ENCODE results near the gene ADAMTS18.
"Not testable (repeated sequence)": the region's sequence is repeated elsewhere in the genome, so short reads cannot be mapped to it uniquely, and the experiment has no call there.

The ADAMTS18 gene

DNA sequence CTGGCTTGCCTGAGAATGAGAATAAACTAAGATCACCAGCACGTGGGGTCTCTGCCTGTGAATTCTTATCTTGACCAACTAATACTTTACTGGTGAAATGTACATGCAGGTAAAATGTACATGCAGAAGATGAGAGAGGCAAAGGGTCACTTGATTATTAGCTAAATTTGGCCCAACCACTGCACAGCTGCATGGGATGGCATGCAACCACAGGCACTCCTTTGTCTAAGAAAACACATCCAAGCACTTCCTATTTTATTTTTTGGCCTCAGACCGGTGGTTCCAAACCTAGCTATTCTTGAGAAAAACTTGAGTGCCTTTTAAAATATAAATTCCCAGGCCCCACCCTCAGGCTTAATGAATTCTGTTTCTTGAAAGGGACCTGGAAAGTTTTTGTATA, 157.7 kb downstream of the ADAMTS18 start:
- no peaks in the 10 kb centered on the region for H3K9me3 ChIP-seq (ENCODE audit: low read length)
- no peak overlapping the region for H3K27ac ChIP-seq (ENCODE audit: low read depth, low read length)
- H3K36me3 ChIP-seq (ENCODE audit: insufficient read depth, low read length) = no peaks in the 10 kb centered on the region
- no peaks in the 10 kb centered on the region for H3K27me3 ChIP-seq (ENCODE audit: control insufficient read depth in 1 of 2, insufficient read depth in 2 of 2, low read length in 2 of 2)
- H3K4me3 ChIP-seq (ENCODE audit: low read depth in 1 of 2, low read length in 2 of 2) = no peak overlapping the region
- no peak overlapping the region for H3K9ac ChIP-seq (ENCODE audit: low read length)
- no peaks in the 10 kb centered on the region for H3K4me1 ChIP-seq (ENCODE audit: insufficient read depth, low read length)

DNA sequence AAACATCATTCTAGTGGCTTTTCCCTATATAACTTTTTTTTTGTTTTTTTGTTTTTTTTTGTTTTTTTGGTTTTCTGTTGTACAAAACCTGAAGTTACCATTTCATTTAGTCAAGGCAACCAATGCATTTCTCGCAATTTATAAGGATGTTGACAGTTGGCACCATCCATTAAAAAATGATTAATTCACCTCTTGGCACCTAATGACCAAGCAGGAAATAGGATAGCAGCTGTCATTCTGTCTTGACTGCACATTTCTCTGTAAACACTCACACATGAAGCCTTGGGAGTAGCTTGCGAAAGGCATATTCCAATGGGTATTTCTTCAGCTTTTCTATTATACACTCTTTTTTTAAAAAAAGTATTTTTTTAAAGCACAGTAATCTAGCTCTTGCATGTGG, 158.2 kb downstream of the ADAMTS18 start:
- H3K27ac ChIP-seq (ENCODE audit: low read depth, low read length) = no peak overlapping the region
- no peaks in the 10 kb centered on the region for H3K9me3 ChIP-seq (ENCODE audit: low read length)

DNA sequence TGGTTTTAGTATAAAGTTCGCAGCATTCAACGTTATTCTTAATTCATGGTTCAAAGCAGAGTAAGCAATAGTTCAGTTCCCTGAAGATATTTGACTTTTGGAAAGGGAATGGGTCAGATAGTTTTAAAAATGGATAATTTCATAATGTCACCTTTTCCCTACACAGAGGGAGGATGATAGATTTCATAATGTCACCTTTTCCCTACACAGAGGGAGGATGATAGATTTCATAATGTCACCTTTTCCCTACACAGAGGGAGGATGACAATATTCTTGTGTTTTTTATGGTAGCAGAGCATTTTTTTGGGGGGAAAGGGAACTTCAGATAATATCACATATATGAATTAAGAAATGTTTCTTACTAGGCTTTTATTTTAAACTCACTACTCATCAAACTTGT, 159.5 kb downstream of the ADAMTS18 start:
- H3K36me3 ChIP-seq (ENCODE audit: insufficient read depth, low read length); H3K9ac ChIP-seq (ENCODE audit: low read length); H3K4me3 ChIP-seq (ENCODE audit: low read depth in 1 of 2, low read length in 2 of 2); H3K27me3 ChIP-seq (ENCODE audit: control insufficient read depth in 1 of 2, insufficient read depth in 2 of 2, low read length in 2 of 2); H3K4me1 ChIP-seq (ENCODE audit: insufficient read depth, low read length); H3K9me3 ChIP-seq (ENCODE audit: low read length); H3K27ac ChIP-seq (ENCODE audit: low read depth, low read length): not testable (repeated sequence)

More for the DNA sequence above, 158.2 kb downstream of the ADAMTS18 start:
- Histone ChIP-seq H3K36me3 (ENCODE audit: insufficient read depth, low read length) (no peaks in the 10 kb centered on the region), H3K4me1 (ENCODE audit: insufficient read depth, low read length) (no peaks in the 10 kb centered on the region), H3K9ac (ENCODE audit: low read length) (no peak overlapping the region), H3K27me3 (ENCODE audit: control insufficient read depth in 1 of 2, insufficient read depth in 2 of 2, low read length in 2 of 2) (no peaks in the 10 kb centered on the region), H3K4me3 (ENCODE audit: low read depth in 1 of 2, low read length in 2 of 2) (no peak overlapping the region)

DNA sequence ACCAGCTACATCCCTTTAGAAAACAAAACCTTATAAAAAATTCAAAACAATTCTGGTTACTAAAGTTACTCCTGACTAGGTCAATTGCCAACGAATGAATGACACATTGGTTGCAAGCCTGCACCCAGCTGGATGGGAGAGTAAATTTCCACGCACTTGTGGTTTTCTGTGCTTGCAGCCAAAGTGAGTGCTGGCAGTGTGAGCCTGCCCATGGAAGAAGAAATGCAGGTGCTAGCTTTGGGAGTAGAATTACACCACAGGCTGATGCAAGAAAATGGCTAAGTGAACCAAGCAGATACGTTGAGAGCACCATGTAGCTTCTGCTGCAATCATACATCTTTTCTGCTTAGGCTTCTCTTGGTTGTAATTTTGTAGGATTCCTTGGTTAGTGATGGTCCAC, 161.0 kb downstream of the ADAMTS18 start:
- Histone ChIP-seq H3K9ac (ENCODE audit: low read length) (no peak overlapping the region), H3K27ac (ENCODE audit: low read depth, low read length) (no peak overlapping the region), H3K36me3 (ENCODE audit: insufficient read depth, low read length) (no peaks in the 10 kb centered on the region), H3K27me3 (ENCODE audit: control insufficient read depth in 1 of 2, insufficient read depth in 2 of 2, low read length in 2 of 2) (no peaks in the 10 kb centered on the region), H3K4me1 (ENCODE audit: insufficient read depth, low read length) (no peaks in the 10 kb centered on the region), H3K4me3 (ENCODE audit: low read depth in 1 of 2, low read length in 2 of 2) (no peak overlapping the region), H3K9me3 (ENCODE audit: low read length) (no peaks in the 10 kb centered on the region)

DNA sequence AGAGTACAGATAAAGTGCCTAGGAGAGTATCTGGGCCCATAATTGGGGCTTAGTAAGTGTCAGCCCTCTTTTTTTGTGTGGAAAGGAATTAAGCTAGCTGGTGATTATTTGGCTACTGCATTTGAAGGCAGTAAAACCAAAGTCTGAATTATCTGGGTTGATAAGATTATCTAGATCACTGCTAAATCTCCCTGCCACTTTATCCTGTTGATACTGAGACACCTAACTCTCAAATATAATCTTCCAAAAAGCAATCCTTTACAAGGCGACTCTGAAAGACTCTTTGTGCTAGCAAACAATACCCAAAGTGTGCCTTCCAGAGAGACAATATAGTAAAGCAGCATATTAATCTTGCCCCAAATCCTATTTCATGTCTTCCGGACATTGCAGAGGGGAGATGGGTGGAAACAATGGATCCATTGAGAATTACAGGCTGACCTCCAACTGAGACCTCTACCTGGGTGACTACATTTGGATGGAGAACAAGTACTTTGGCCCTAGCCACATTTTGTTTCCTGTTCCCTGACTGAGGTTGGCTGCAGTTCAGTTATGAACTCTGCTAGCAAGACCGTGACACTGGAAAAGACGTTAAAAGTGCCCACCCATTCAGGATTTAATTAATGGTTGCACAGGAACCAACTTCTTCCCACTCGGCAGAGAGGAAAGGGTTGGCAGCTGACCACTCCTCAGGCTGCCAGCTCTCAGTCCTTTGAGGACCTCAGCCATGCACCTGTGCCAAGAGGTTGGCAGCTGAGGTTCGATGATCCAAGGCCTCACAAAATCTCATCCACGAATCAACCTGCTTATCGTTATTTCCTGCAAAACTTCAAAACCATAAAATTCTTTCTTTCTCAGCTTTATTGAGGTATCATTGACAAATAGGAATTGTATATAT, 163.1 kb downstream of the ADAMTS18 start:
- no peak overlapping the region for H3K27ac ChIP-seq (ENCODE audit: low read depth, low read length)
- no peaks in the 10 kb centered on the region for H3K36me3 ChIP-seq (ENCODE audit: insufficient read depth, low read length)
- H3K4me1 ChIP-seq (ENCODE audit: insufficient read depth, low read length) = no peaks in the 10 kb centered on the region
- H3K9ac ChIP-seq (ENCODE audit: low read length) = no peak overlapping the region
- H3K27me3 ChIP-seq (ENCODE audit: control insufficient read depth in 1 of 2, insufficient read depth in 2 of 2, low read length in 2 of 2) = no peaks in the 10 kb centered on the region
- no peaks in the 10 kb centered on the region for H3K9me3 ChIP-seq (ENCODE audit: low read length)
- no peak overlapping the region for H3K4me3 ChIP-seq (ENCODE audit: low read depth in 1 of 2, low read length in 2 of 2)

DNA sequence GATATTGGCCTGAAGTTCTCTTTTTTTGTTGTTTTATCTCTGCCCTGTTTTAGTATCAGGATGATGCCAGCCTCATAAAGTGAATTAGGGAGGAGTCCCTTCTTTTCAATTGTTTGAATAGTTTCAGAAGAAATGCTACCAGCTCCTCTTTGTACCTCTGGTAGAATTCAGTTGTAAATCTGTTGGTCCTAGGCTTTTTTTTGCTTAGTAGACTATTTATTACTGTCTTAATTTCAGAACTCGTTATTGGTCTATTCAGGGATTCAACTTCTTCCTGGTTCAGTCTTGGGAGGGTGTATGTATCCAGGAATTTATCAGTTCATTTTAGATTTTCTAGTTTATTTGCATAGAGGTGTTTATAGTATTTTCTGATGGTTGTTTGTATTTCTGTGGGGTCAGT, 168.6 kb downstream of the ADAMTS18 start:
- H3K36me3 ChIP-seq (ENCODE audit: insufficient read depth, low read length) = not testable (repeated sequence)

DNA sequence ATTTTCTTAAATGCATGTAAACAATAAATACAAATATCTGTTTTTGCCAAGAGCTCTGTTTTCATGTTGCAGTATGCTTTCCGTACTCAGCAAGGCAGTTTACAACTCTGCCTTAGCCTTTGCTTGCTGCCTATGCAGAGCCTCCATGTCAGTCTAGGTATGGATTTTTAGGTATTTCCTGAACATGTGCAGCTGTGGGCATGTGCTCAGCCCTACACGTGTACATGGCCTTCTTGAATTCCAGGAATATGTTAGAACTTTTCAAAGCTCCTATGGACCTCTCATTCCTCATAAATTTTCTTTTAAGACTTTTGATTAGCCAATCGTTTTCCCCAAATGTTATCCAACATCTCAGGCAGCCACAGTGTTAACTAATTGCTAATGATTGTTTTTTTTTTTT, 171.9 kb downstream of the ADAMTS18 start:
- Histone ChIP-seq H3K36me3 (ENCODE audit: insufficient read depth, low read length) (no peaks in the 10 kb centered on the region), H3K27ac (ENCODE audit: low read depth, low read length) (no peak overlapping the region), H3K4me3 (ENCODE audit: low read depth in 1 of 2, low read length in 2 of 2) (no peak overlapping the region), H3K27me3 (ENCODE audit: control insufficient read depth in 1 of 2, insufficient read depth in 2 of 2, low read length in 2 of 2) (no peaks in the 10 kb centered on the region), H3K4me1 (ENCODE audit: insufficient read depth, low read length) (no peaks in the 10 kb centered on the region), H3K9me3 (ENCODE audit: low read length) (no peaks in the 10 kb centered on the region), H3K9ac (ENCODE audit: low read length) (no peak overlapping the region)

More for the DNA sequence above, 168.6 kb downstream of the ADAMTS18 start:
- H3K27me3 ChIP-seq (ENCODE audit: control insufficient read depth in 1 of 2, insufficient read depth in 2 of 2, low read length in 2 of 2); H3K4me1 ChIP-seq (ENCODE audit: insufficient read depth, low read length); H3K9me3 ChIP-seq (ENCODE audit: low read length); H3K9ac ChIP-seq (ENCODE audit: low read length); H3K27ac ChIP-seq (ENCODE audit: low read depth, low read length); H3K4me3 ChIP-seq (ENCODE audit: low read depth in 1 of 2, low read length in 2 of 2): not testable (repeated sequence)

DNA sequence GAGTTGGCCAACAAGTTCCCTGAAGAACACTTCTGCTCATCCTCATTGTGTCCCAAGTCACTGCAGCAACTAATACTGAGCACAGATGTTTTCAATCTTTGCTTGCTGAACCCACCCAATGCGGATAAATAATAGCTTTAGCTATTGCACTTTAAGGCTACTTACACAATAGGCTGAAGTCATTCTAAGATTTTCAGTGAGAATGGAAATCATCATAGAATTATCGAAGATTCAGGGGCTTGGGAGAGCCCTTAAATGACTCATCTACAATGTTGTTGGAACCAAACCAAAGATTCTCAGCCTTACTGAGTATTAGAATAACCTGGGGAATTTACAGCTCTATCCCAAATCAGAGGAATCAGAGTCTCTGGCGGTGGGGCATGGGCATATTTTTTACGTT, 184.4 kb downstream of the ADAMTS18 start:
- H3K27me3 ChIP-seq (ENCODE audit: control insufficient read depth in 1 of 2, insufficient read depth in 2 of 2, low read length in 2 of 2) = no peaks in the 10 kb centered on the region
- H3K9me3 ChIP-seq (ENCODE audit: low read length) = no peaks in the 10 kb centered on the region
- H3K9ac ChIP-seq (ENCODE audit: low read length) = no peak overlapping the region
- no peak overlapping the region for H3K4me3 ChIP-seq (ENCODE audit: low read depth in 1 of 2, low read length in 2 of 2)
- no peak overlapping the region for H3K27ac ChIP-seq (ENCODE audit: low read depth, low read length)
- no peaks in the 10 kb centered on the region for H3K36me3 ChIP-seq (ENCODE audit: insufficient read depth, low read length)
- no peaks in the 10 kb centered on the region for H3K4me1 ChIP-seq (ENCODE audit: insufficient read depth, low read length)

DNA sequence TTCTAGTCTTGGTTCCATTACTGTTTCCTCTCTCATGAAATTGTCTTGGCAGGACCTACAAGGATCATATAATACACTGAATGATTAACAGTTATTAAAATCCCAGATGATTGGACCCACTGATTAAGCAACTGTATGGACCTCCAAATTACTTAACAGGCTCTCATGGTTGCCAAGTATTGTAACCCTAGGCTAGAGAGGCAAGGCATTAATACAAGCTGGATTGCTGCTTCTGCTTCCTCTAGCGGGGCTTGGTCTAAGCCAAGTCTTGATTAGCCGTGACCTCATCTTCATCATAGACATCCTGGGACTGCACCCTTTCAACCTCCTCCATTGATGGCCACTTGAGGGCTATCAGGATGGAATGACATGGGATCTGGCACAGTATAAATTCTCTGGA, 188.7 kb downstream of the ADAMTS18 start:
- H3K9me3 ChIP-seq (ENCODE audit: low read length) = no peaks in the 10 kb centered on the region
- H3K36me3 ChIP-seq (ENCODE audit: insufficient read depth, low read length) = no peaks in the 10 kb centered on the region
- H3K27me3 ChIP-seq (ENCODE audit: control insufficient read depth in 1 of 2, insufficient read depth in 2 of 2, low read length in 2 of 2) = no peaks in the 10 kb centered on the region
- no peak overlapping the region for H3K9ac ChIP-seq (ENCODE audit: low read length)
- H3K4me3 ChIP-seq (ENCODE audit: low read depth in 1 of 2, low read length in 2 of 2) = no peak overlapping the region
- H3K27ac ChIP-seq (ENCODE audit: low read depth, low read length) = no peak overlapping the region
- H3K4me1 ChIP-seq (ENCODE audit: insufficient read depth, low read length) = no peaks in the 10 kb centered on the region

DNA sequence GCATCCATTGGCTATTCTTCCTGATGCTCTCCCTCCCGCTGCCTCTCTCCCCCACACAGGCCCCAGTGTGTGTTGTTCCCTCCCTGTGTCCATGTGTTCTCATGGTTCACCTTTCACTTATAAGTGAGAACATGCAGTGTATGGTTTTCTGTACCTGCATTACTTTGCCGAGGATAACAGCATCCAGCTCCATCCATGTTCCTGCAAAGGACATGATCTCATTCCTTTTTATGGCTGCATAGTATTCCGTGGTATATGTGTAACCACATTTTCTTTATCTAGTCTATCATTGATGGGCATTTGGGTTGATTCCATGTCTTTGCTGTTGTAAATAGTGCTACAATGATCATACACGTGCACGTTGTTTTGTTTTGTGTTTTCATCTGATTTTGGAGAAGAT, 192.4 kb downstream of the ADAMTS18 start:
- H3K9me3 ChIP-seq (ENCODE audit: low read length); H3K9ac ChIP-seq (ENCODE audit: low read length); H3K4me1 ChIP-seq (ENCODE audit: insufficient read depth, low read length); H3K36me3 ChIP-seq (ENCODE audit: insufficient read depth, low read length); H3K27ac ChIP-seq (ENCODE audit: low read depth, low read length); H3K4me3 ChIP-seq (ENCODE audit: low read depth in 1 of 2, low read length in 2 of 2); H3K27me3 ChIP-seq (ENCODE audit: control insufficient read depth in 1 of 2, insufficient read depth in 2 of 2, low read length in 2 of 2): not testable (repeated sequence)

DNA sequence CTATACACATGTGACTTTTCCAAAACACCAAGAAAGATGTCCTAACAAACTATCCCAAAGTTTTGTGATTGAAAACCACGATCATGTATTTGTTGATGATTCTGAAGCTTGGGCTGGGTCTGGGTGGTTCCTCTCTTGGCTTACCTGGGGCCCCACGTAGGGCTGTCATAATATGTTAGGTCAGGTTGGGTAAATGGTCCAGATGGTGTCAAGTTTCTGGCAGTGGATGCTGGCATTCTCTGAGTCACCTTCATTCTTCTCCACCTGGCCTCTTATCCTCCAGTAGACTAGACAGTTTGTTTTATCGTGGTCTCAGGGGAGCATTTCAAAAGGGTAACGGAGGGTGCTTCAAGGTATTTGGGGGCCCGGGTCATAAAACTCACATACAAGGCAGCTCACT, 196.2 kb downstream of the ADAMTS18 start:
- no peak overlapping the region for H3K4me3 ChIP-seq (ENCODE audit: low read depth in 1 of 2, low read length in 2 of 2)
- no peaks in the 10 kb centered on the region for H3K27me3 ChIP-seq (ENCODE audit: control insufficient read depth in 1 of 2, insufficient read depth in 2 of 2, low read length in 2 of 2)
- H3K9ac ChIP-seq (ENCODE audit: low read length) = no peak overlapping the region
- no peak overlapping the region for H3K27ac ChIP-seq (ENCODE audit: low read depth, low read length)
- H3K4me1 ChIP-seq (ENCODE audit: insufficient read depth, low read length) = peaks cover 4% of the 10 kb centered on the region
- H3K36me3 ChIP-seq (ENCODE audit: insufficient read depth, low read length) = no peaks in the 10 kb centered on the region
- no peaks in the 10 kb centered on the region for H3K9me3 ChIP-seq (ENCODE audit: low read length)

DNA sequence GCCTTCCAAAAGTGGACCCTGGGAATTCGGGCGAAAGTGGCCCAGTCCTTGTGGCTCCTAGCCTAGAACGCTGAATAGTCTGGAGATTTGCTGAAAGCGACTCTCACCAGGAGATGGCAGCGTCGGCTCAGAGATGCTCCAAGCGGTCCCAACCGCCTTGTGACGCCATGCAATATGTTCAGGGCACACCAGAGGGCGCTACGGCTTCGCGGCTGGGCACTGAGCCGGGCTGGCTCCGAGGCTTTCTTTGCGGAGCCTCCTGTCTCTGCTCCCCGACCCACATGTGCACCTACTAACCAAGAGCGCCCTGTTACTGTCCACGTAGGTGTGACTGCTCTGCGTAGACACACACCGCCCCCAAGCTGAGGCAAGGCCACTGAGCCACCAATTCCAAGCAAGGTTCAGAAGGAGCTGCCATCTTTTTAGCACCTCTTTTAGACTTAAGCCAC, 198.7 kb downstream of the ADAMTS18 start:
- no peaks in the 10 kb centered on the region for H3K27me3 ChIP-seq (ENCODE audit: control insufficient read depth in 1 of 2, insufficient read depth in 2 of 2, low read length in 2 of 2)
- peaks cover 4% of the 10 kb centered on the region for H3K4me1 ChIP-seq (ENCODE audit: insufficient read depth, low read length)
- H3K27ac ChIP-seq (ENCODE audit: low read depth, low read length) = no peak overlapping the region
- peak overlapping the region in 1 of 2 donors; percentile 35 for H3K4me3 ChIP-seq (ENCODE audit: low read depth in 1 of 2, low read length in 2 of 2)
- H3K9me3 ChIP-seq (ENCODE audit: low read length) = no peaks in the 10 kb centered on the region
- H3K9ac ChIP-seq (ENCODE audit: low read length) = no peak overlapping the region
- no peaks in the 10 kb centered on the region for H3K36me3 ChIP-seq (ENCODE audit: insufficient read depth, low read length)

All from muscle layer of colon (tissue), 2 donors.